Aorta (tissue), 5 donors: ENCODE measurements around the gene SIT1. TPM values are rescaled to one million over a fixed set of nuclear protein-coding genes. Genes with fewer than 3 reads are reported as not detected.

ENCODE experiments used
- ATAC-seq: fragments of 200-7000 bp; cut with Tn5 transposase; one replicate; pipeline ENCODE4 v1.9.1; 2022; ENCODE audit warnings: moderate library complexity; ENCODE audit not compliant: low FRiP score
- DNase-seq, 2 donors: peaks; one replicate each; pipeline ENCODE4 v3.0.0-alpha.2; 2020
- H3K27ac ChIP-seq, 2 donors: one replicate each; pipeline ENCODE4 v1.5.1; 2013; ENCODE audit warnings: low read length in 2 of 2, mild to moderate bottlenecking in 2 of 2, moderate library complexity in 2 of 2, control low read depth in 1 of 2, inconsistent platforms in 1 of 2, low read depth in 1 of 2
- H3K27me3 ChIP-seq, 2 donors: one replicate each; pipeline ENCODE4 v1.6.1; 2013; ENCODE audit warnings: control low read depth in 1 of 2, low read length in 1 of 2, mild to moderate bottlenecking in 1 of 2, moderate library complexity in 1 of 2; ENCODE audit not compliant: insufficient read depth in 2 of 2, control insufficient read depth in 1 of 2
- H3K36me3 ChIP-seq, 2 donors: one replicate each; pipeline ENCODE4 v1.6.1; 2013; ENCODE audit warnings: control low read depth in 1 of 2, low read length in 1 of 2, mild to moderate bottlenecking in 1 of 2; ENCODE audit not compliant: insufficient read depth in 2 of 2, control insufficient read depth in 1 of 2
- H3K4me1 ChIP-seq, 2 donors: one replicate each; pipeline ENCODE4 v1.6.1; 2013; ENCODE audit warnings: low read length in 2 of 2, control low read depth in 1 of 2, mild to moderate bottlenecking in 1 of 2, moderate library complexity in 1 of 2; ENCODE audit not compliant: insufficient read depth in 2 of 2, control insufficient read depth in 1 of 2
- H3K4me3 ChIP-seq, 2 donors: one replicate each; pipeline ENCODE4 v1.5.1; 2013; ENCODE audit warnings: low read length in 2 of 2, control low read depth in 1 of 2, mild to moderate bottlenecking in 1 of 2
- H3K9me3 ChIP-seq: one replicate; pipeline ENCODE4 v1.6.1; 2013; ENCODE audit warnings: mild to moderate bottlenecking, low read length; ENCODE audit not compliant: control insufficient read depth
- WGBS, 2 donors: extraction: QIAGEN DNeasy Blood & Tissue Kit; methylation state at CpG; one replicate each; pipeline ENCODE4 v1.1.7; 2013; 5-methylcytosine and 5-hydroxymethylcytosine counted together
- intact Hi-C, 2 donors: fragments of 100-400 bp; cut with DNase I; formaldehyde crosslinking; loops; one replicate each; pipeline versions ENCODE4 v1.14.2 to v1.15.0; 2022
- polyA plus RNA-seq, 2 donors: library from polyadenylated mRNA; stranded (reverse); fragments of 200-250 nt; gene quantifications; one replicate each; pipeline ENCODE4 v1.2.3, GENCODE V29; 2013
- total RNA-seq, 2 donors: library from RNA; stranded (reverse); fragmentation: NEBNext Ultra II Directional; extraction: Animal tissue kit (Norgen Biotek cat#: 25700); gene quantifications; one replicate each; pipeline ENCODE4 v1.2.1, GENCODE V29; 2021
- donor health status: healthy with polysubstance abuse.
- donor health status: Bipolar disorder and iron deficiency.
- donor health status: DM: no; HTN: no; CAD: no.
- donor health status: DM: no; HTN: no; CAD: no.
- donor health status: DM: yes; HTN: yes; CAD: no.

SIT1 gene
- total and polyA plus RNA-seq, 4 donors: 0.65 to 1.3 (median 1.1) TPM

- Histone ChIP-seq H3K27ac (peak overlapping the region in 1 of 2 donors; percentile 66), H3K9me3 (no peaks in the 10 kb centered on the region), H3K27me3 (no peaks in the 10 kb centered on the region), H3K36me3 (peaks cover 0 to 26% of the 10 kb centered on the region in 2 donors), H3K4me1 (no peaks in the 10 kb centered on the region), H3K4me3 (peak overlapping the region; percentile 6 to 7)
- ATAC-seq (no peak), DNase-seq (peak in 1 of 2 donors; percentile 72)
- intact Hi-C loops: no loop called here
- WGBS, 2 donors: 16 to 29% methylated on average over 13 of the region's 13 CpGs
Measured at GRCh38 chr9:35685506-35685905, 34.8 kb upstream of the SIT1 start.

GRCh38 chr9:35684921-35685320, 34.2 kb upstream of the SIT1 start:
- peaks cover 0 to 26% of the 10 kb centered on the region in 2 donors for H3K36me3 ChIP-seq
- DNase-seq: no peak
- H3K9me3 ChIP-seq: no peaks in the 10 kb centered on the region
- peak overlapping the region; percentile 6 to 7 for H3K4me3 ChIP-seq
- intact Hi-C loops: no loop called here
- no peaks in the 10 kb centered on the region for H3K4me1 ChIP-seq
- WGBS, 2 donors: 59 to 64% methylated on average over 10 of the region's 10 CpGs
- H3K27ac ChIP-seq: peak overlapping the region in 1 of 2 donors; percentile 66
- no peak for ATAC-seq
- no peaks in the 10 kb centered on the region for H3K27me3 ChIP-seq

- H3K36me3 ChIP-seq: peaks cover 0 to 26% of the 10 kb centered on the region in 2 donors
- intact Hi-C loops: no loop called here
- WGBS, 2 donors: 7 to 16% methylated on average over 2 of the region's 2 CpGs
- H3K9me3 ChIP-seq: no peaks in the 10 kb centered on the region
- ATAC-seq (no peak), DNase-seq (no peak)
- H3K27ac ChIP-seq: peak overlapping the region in 1 of 2 donors; percentile 59
- H3K4me1 ChIP-seq: no peaks in the 10 kb centered on the region
- no peak overlapping the region for H3K4me3 ChIP-seq
- no peaks in the 10 kb centered on the region for H3K27me3 ChIP-seq
Measured at GRCh38 chr9:35683323-35683722, 32.6 kb upstream of the SIT1 start.

DNA sequence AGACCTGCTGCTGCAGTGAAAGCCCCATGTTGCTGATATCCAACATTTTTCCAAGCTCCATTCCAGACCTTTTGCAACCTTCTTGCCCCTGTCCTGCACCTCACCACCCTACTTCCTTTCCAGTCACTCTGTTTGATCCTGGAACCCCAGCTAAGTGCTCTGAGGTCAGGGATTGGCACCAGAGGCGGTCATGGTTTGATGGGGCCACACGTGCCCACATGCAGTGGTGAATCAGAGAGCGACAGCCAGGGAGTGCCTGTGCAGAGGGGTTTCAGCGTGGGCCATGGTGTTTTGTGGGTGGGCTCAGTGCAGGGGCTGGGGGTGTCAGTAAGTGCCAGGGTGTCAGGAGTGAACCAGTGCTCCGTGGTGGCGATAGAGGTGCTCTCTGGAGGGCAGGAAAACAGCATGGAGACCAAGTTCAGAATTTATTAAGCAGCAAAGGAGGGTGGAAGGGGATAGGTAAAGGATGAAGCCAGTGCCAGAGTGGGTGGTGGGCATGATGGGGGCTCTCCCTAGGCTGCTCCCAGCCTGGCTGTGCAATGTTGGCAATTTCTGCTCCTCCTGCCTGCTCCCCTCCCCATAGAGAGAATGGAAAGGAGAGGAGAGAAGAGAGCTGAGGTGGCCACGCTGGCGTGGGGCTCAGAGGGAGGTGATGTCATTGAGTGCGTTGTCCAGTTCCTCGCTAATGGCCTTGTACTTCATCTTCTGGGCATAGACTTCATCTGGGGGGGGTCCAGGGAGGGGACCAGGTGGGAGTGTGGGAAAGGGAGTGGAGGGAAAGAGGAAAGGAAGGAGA, 32.0 kb upstream of the SIT1 start:
- Histone ChIP-seq H3K9me3 (no peaks in the 10 kb centered on the region), H3K36me3 (peaks cover 0 to 26% of the 10 kb centered on the region in 2 donors), H3K27me3 (no peaks in the 10 kb centered on the region), H3K4me3 (no peak overlapping the region), H3K27ac (peak overlapping the region in 1 of 2 donors; percentile 2), H3K4me1 (no peaks in the 10 kb centered on the region)
- intact Hi-C loops: no loop called here
- ATAC-seq (no peak), DNase-seq (no peak)
- 46 to 47% methylated on average over 10 of the region's 10 CpGs for WGBS, 2 donors

GRCh38 chr9:35682051-35682450, 31.3 kb upstream of the SIT1 start:
- Histone ChIP-seq H3K36me3 (peaks cover 0 to 26% of the 10 kb centered on the region in 2 donors), H3K27me3 (no peaks in the 10 kb centered on the region), H3K4me1 (no peaks in the 10 kb centered on the region), H3K27ac (peak overlapping the region in 1 of 2 donors; percentile 10), H3K9me3 (no peaks in the 10 kb centered on the region), H3K4me3 (no peak overlapping the region)
- WGBS, 2 donors: 24 to 29% methylated on average over 6 of the region's 6 CpGs
- DNase-seq: no peak
- ATAC-seq: no peak
- intact Hi-C loops: no loop called here

DNA sequence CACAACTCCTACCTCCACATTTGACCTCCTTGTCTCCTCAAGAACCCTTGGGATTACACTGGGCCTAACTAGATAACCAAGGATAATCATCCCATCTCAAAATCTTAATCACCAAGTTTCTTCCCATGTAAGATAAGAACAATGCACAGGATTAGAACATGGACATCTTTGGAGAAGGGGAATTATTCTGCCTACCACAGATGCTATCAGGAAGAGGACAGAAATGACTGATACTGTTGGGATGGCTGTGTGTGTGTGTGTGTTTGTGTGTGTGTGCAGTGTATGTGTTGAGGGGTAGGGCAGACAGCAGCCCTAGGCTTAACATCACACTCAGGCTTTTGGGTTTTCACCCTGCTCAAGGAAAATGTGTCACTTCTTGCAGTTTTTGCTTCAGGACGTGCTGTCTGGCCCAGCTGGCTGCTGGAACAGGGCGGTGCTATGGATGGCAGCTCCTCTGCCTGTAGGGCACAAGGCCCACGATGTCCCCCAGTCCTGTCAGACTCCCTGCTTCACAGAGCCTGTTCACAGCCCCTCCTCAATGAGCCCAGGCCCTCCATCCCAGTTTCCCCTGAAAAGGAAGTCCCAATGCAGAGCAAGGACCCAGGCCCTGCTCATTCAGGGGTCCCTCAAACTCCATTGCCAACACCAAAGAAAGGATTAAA, 30.7 kb upstream of the SIT1 start:
- no peaks in the 10 kb centered on the region for H3K4me1 ChIP-seq
- WGBS, 2 donors: 10 to 19% methylated on average over 3 of the region's 3 CpGs
- DNase-seq (peak in 1 of 2 donors; percentile 50), ATAC-seq (peak; percentile 5)
- no peak overlapping the region for H3K4me3 ChIP-seq
- no peaks in the 10 kb centered on the region for H3K9me3 ChIP-seq
- H3K36me3 ChIP-seq: peaks cover 0 to 26% of the 10 kb centered on the region in 2 donors
- peak overlapping the region; percentile 5 to 10 for H3K27ac ChIP-seq
- intact Hi-C loops: no loop called here
- no peaks in the 10 kb centered on the region for H3K27me3 ChIP-seq

GRCh38 chr9:35680331-35681105, 29.8 kb upstream of the SIT1 start:
- Histone ChIP-seq H3K27me3 (no peaks in the 10 kb centered on the region), H3K4me1 (no peaks in the 10 kb centered on the region), H3K36me3 (peaks cover 0 to 26% of the 10 kb centered on the region in 2 donors), H3K4me3 (no peak overlapping the region), H3K27ac (peak overlapping the region; percentile 29 to 80), H3K9me3 (no peaks in the 10 kb centered on the region)
- ATAC-seq (no peak), DNase-seq (peak in 1 of 2 donors; percentile 52)
- intact Hi-C loops: no loop called here
- 15 to 17% methylated on average over 15 of the region's 15 CpGs for whole genome bisulfite sequencing, 2 donors

GRCh38 chr9:35679766-35680330, 29.1 kb upstream of the SIT1 start:
- H3K27ac ChIP-seq: peak overlapping the region in 1 of 2 donors; percentile 80
- intact Hi-C loops: no loop called here
- ATAC-seq (no peak), DNase-seq (peak in 1 of 2 donors; percentile 41)
- no peaks in the 10 kb centered on the region for H3K4me1 ChIP-seq
- H3K9me3 ChIP-seq: no peaks in the 10 kb centered on the region
- H3K4me3 ChIP-seq: no peak overlapping the region
- 45 to 51% methylated on average over 8 of the region's 8 CpGs for WGBS, 2 donors
- peaks cover 0 to 20% of the 10 kb centered on the region in 2 donors for H3K36me3 ChIP-seq
- no peaks in the 10 kb centered on the region for H3K27me3 ChIP-seq
